HFF-Myc (cell line): Measurements from ENCODE around the gene GPC5.
"Not testable (repeated sequence)": the region's sequence is repeated elsewhere in the genome, so short reads cannot be mapped to it uniquely, and the experiment has no call there.

ENCODE experiments used
- DNase-seq: peaks from one replicate; pipeline ENCODE4 v3.0.0-alpha.2; 2011; ENCODE audit warnings: low read depth; ENCODE audit errors: extremely low read depth
- H3K4me3 ChIP-seq: replicated peaks from 2 replicates; pipeline ENCODE4 v1.5.1; 2011; ENCODE audit warnings: low read depth, mild to moderate bottlenecking, control low read depth, low read length
- CTCF ChIP-seq: IDR thresholded peaks from 2 replicates; pipeline ENCODE4 v1.5.1; 2012; ENCODE audit warnings: mild to moderate bottlenecking, low read depth, low read length, control low read depth; ENCODE audit errors: missing control alignments

GPC5 gene

GRCh38 chr13:92262100-92262788 is 863.8 kb downstream of the GPC5 start:
- no peak for DNase-seq
- TF ChIP-seq CTCF = no peak

DNA sequence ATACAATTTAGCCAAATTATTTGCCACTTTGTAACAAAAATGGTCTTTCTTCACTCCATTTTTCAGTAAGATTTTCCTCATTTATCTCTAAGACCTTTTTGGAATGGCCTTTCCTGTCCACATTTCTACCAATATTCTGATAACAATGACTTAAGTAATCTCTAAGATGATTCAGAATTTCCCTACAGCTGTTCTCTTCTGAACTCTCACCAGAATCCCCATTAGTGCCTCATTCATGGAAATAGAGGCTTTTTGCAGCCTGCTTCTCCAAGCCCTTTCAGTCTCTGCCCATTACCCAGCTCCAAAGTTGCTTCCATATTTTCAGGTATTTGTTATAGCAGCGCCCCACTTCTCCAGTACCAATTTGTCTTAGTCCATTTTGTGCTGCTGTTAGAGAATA is 867.0 kb downstream of the GPC5 start:
- TF ChIP-seq CTCF = no peak
- no peak for DNase-seq
- H3K4me3 ChIP-seq = no peak overlapping the region

More at GRCh38 chr13:92262100-92262788, 863.8 kb downstream of the GPC5 start:
- no peak overlapping the region for H3K4me3 ChIP-seq

DNA sequence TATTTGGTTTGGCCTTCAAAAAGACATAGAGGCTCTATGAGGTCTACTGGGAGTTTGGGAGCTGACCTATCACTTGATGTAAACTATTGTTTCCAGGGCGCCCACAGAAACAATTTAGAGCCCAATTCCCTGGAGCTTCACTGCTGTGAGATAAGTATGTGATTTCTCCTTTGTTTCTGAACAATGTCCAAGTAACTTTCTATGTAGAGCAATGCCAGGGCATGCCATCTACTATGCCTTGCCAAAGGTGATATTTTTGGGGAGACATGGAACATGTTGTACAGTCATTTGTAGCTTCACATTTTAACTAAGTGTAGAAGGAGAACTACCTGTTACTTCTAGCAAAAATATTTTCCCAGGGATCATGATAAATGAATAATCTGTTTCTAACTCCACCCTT is 872.6 kb downstream of the GPC5 start:
- DNase-seq = no peak
- TF ChIP-seq CTCF = no peak
- no peak overlapping the region for H3K4me3 ChIP-seq

DNA sequence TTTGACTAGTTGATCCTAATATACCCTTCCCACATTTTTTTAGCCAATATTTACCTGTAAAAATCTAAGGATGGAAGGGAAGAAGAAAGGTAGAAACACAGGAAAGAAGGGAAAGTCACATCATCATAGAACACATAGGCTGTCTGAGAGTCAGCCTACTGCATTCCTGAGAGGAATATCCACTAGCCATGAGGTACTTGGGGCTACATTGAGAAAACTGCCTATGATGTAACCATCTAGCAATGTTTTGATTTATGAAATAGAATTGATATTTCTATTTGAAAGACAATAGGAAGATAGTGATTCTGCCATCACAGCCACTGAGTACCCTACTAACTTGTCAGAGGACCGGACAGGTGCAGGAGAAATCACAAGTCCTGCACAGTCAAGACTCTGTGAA is 873.8 kb downstream of the GPC5 start:
- no peak for DNase-seq
- no peak overlapping the region for H3K4me3 ChIP-seq
- no peak for TF ChIP-seq CTCF

DNA sequence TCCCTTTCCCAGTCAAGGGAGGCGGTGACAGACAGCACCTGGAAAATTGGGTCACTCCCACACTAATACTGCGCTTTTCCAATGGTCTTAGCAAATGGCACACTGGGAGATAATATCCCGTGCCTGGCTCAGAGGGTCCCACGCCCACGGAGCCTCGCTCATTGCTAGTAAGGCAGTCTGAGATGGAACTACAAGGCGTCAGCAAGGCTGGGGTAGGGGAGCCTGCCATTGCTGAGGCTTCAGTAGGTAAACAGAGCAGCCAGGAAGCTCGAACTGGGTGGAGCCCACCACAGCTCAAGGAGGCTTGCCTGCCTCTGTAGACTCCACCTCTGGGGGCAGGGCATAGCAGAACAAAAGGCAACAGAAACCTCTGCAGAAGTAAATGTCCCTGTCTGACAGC is 882.6 kb downstream of the GPC5 start:
- H3K4me3 ChIP-seq, DNase-seq: not testable (repeated sequence)

GRCh38 chr13:92290718-92291307 is 892.4 kb downstream of the GPC5 start:
- H3K4me3 ChIP-seq, DNase-seq: not testable (repeated sequence)

GRCh38 chr13:92294533-92294932 is 896.1 kb downstream of the GPC5 start:
- H3K4me3 ChIP-seq, DNase-seq: not testable (repeated sequence)

DNA sequence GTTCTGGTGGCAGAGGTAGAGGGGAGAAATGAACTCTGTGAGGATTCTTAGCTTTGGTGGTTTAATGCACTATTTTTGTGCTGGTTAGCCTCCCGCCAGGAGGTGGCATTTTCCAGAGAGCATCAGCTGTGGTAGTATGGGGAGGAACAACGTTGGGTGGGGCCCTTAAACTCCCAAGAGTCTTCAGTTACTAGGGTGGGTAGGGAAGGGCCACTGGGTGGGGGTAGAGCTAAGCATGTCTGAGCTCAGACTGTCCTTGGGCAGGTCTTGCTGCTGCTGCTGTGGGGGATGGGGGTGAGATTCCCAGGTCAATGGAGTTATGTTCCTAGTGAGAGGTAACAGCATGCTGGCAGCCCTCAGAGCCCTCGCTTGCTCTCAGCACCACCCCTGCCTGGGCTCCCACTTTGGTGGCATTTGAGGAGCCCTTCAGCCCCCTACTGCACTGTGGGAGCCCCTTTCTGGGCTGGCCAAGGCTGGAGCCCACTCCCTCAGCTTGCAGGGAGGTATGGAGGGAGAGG is 897.8 kb downstream of the GPC5 start:
- not testable (repeated sequence) for H3K4me3 ChIP-seq, DNase-seq
